Mucosa of gallbladder (tissue), 1 donor: ENCODE measurements around the gene ZBTB16. TPM values are rescaled to one million over a fixed set of nuclear protein-coding genes. Genes with fewer than 3 reads are reported as not detected.
"Not testable (repeated sequence)": the region's sequence is repeated elsewhere in the genome, so short reads cannot be mapped to it uniquely, and the experiment has no call there.

Source experiments
- DNase-seq: peaks from one replicate; pipeline ENCODE4 v3.0.0-alpha.2; 2020; ENCODE audit warnings: low spot score
- total RNA-seq: library from RNA; stranded (reverse); gene quantifications from one replicate; pipeline ENCODE4 v1.2.1, GENCODE V29; 2021
- donor health status: DM: no; HTN: no; CAD: no.

ZBTB16 gene
- total RNA-seq, 1 donor from 2014 or later = 85.4 TPM

DNA sequence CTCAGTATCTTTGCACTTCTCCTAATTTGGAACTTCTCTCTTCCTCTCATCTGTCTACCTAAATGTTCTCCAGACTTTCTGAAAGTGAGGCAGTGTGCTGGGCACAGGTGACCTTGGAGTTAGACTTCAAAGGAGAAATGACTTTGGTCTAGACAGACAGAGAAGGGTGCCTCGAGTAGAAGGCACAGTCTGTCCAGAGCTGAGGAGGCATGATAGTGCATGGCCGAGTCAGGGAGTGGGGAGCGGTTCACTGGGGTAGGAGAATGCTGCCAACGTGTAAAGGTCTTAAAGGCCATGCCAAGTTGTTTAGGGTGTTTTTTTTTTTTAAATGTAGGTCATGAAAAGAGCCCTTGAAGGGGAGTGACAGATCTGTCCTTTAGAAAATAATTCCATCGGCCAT lies 17.3 kb upstream of the ZBTB16 start:
- DNase-seq = no peak

DNA sequence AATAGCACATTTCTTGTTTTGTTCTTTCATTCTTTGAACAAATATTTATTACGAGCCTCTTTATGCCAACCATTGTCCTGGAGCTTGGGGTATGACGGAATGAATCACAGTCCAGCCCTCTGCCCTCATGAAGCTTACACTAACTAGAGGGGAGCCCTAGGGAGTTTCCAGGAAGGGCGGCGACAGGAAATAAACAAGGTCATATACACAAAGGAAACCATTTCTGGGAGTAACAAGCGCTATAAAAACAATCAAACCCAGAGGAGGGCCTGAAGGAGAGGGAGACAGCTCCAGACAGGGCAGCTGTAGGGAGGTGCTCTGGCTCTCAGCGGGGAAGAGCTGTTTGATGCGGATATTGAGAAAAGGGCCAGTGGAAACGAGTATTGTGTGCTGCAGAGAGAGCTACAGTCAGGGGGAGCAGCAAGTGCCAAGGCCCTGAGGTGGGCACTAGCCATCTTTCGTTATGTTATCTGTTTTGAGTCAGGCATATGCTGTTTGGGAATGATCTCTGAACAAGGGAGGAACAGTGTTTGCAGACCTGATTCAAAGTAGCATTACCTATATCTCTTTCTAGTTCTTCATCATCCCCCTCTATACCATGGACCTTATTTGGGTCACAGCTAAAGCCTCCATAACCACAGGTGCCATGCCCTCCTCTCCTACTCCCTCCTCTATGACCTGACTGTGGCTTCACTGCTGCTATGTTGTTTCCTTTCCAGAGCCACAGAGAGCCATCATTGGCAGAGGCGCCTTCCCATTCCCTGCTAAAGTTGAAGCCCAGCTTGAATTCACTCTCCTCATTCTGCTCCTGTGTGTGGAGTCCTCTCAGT lies 15.3 kb upstream of the ZBTB16 start:
- DNase-seq = no peak

DNA sequence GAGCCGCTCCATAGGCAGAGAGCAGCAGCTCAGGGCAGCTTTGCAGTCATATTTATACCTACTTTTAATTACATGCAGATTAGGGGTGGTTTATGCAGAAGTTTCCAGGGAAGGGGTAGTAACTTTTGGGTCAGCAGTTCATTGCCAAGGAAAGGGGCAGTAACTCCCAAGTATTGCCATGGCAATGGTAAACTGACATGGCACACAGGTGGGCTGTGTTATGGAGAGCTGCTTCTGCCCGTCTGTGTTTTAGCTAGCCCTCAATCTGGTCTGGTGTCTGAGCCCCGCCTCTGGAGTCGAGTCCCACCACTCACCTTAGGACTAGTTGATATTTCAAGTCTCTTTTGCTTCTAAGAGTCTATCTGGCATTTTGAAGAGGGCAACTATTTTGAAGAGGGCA lies 12.2 kb upstream of the ZBTB16 start:
- no peak for DNase-seq

DNA sequence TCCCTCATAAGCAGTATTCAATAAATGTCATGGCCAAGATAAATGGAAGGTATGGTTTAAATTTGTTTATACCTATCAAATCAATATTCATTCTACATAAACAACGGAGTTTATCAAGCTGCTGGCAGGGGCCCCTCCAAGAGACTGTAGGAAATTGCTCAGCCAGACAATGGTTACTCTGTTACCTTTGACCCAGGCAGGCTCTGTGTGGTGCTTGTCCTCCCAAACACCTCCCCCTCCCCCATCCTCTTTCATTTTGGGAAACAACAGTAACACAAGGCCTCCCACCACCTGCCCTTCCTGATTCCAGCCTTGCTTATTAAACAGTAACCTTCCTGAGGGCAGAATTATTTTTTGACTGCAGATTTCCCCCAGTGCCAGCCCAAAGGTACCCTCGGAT lies 10.5 kb upstream of the ZBTB16 start:
- no peak for DNase-seq

DNA sequence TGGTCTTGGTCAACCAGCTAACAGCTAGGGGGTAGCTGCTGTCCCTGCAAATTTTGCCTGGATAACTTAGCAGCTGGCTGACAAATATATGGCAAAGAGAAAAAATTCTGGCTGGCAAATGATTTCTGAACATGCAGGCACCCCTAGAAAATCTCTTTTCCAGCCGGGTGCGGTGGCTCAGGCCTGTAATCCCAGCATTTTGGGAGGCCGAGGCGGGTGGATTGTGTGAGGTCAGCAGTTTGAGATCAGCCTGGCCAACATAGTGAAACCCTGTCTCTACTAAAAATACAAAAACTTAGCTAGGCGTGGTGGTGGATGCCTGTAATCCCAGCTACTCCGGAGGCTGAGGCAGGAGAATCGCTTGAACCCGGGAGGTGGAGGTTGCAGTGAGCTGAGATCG lies 9.7 kb upstream of the ZBTB16 start:
- not testable (repeated sequence) for DNase-seq

DNA sequence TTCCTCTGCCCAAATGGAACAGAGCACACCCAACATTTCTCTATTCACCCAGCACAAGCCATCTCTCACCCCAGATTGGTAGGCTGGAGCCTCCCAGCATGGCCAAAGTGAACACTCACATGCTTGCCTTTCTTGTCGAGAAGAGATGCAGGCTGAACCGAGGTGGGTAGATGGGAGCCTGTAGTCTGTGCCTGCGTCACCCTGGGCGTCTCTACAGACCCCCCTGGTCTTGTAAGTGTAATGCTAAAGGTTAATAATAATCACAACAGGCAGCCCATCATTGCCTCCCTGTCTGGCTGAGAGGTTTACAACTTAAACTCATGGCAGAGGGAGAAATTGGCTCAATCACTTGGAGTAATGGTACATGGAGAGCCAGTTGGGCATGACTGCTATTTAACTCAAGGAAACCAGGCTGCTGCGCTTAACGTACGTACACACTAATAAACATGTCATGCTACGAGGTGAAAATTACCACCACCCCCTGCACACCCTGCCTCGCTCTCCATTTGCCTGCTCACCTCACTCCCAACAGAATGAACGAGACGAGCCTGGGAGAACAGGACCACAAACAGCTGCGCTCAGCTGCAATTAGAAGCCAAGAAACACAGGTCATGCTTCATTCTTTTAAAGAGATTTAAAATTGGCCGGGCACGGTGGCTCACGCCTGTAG lies 9.1 kb upstream of the ZBTB16 start:
- no peak for DNase-seq

DNA sequence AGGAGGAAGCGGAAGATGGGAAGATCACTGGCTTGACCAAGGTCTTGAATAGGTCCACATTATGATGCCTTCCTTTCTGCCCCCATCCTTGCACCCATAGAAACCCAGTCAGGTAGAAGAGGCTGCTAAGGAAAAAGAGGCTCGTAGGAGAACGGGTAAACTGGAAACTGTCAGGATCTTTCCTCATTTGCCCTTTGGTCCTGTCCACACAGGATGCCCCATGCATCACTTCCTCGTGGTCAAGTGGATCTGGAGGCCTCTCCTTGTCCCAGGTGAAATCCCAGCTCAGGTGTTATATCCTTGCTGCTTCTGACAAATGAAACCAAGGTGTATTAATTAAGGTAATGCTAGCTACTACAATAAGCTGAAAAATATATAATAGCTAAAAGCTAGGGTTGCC lies 8.0 kb upstream of the ZBTB16 start:
- no peak for DNase-seq

DNA sequence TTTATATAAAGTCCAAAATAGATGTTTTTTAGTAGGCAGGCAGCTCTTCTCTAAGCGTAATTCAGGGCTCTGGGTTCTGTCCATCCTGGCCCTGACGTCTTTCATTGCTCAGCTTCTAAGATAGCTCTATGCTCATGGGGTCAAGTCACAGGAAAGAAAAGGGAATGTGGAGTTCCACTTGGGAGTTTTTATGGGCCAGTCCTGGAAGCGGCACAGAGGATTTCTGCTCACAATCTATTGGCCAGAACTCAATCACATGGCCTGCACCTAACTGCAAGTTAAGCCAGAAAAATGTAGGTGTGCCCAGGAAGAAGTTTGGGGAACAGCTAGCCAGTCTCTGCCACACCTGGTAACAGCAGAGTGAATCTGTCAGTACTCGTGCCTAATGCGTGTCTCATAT lies 7.4 kb upstream of the ZBTB16 start:
- no peak for DNase-seq

DNA sequence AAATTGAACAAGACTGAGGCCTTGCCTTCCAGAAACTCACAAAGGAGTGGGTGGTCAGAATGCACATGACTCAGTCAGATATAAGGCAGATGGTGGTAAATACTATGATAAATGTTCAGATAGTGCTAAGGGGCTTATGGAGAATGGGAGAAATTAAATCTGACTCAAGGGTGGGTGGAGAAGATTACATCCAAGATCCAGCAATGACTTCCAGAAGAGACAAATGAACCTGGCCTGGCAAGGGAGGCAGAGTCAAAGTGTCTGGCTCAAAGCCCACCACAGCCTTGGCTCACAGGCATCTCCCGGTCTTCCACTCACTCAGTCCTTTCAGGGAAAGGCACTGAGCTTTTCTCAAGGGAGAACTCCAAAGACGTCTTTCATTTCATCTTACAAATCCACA lies 6.1 kb upstream of the ZBTB16 start:
- no peak for DNase-seq

DNA sequence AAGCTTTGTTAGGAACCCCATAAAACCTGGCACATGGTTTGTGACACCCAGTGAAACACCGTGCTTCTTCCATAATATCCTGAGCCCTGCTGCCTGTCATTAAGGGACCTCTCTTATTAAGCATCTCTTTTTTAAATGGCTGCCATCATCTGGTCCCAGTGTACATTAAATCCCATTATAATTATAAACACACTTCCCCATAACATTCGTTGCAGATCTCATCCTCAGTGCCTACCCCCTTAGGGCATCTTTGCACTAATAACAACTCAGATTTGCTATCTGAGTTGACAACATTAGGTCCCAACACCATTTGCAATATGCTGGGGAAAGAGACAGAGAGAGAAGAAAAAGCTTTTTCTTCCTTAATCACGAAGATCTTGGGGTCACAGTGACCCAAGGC lies 4.7 kb upstream of the ZBTB16 start:
- DNase-seq = no peak

DNA sequence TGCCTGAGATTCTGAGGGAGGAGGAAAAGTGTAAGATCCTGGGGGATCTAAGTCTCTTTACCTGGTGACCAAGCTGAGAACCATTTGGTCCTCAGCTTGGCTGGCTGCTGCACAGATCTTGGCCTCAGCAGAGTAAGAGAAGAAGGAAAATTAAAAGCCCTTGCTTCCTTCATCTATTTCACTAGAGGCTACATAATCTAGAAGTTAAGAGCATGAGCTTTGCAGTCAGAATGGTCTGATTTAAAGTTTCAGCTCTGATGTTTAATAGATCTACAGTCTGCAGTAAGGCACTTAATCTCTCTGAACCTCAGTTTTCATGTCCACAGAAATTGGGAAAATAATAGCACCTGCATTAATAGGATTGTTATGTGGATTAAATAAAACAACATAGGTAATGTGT lies 3.1 kb upstream of the ZBTB16 start:
- no peak for DNase-seq

DNA sequence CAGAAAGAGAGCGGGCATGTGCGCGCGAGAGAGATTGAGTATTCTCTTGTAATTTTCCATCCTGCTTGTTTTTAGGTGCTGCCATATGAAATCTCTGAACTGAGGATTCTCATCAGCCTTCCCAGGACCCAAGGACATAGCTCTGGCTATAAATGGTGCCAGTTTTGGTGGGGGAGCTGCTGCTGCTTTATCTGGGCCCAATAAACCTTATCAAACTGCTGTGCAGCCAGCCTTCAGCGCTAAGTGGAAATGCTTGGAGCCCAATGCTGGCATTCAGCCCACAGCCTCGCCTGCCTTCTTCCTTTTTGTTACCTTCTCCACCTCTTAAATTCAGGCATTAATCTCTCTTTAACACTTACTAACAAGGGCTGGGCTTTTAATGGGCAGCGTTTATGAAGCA lies 2.4 kb upstream of the ZBTB16 start:
- DNase-seq = no peak

DNA sequence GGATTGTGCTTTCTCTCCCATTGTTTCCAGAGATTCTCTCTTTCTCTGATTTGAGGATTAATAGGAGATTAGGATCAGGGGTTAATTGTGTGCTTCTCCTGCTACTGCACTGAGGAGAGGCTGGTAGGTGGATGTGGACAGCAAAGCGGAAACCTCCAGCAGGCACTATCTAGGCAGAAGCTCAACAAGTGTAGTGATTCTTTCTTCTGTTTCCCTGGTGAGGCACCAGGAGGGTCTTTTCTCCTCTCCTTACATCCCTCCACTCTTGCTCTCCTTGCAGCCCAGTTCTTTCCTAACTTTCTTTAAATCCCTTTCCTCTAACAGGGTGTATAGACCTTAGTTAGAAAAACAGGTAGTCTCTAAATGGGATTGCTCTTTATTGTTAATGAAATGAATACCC lies 1.9 kb upstream of the ZBTB16 start:
- DNase-seq = no peak

DNA sequence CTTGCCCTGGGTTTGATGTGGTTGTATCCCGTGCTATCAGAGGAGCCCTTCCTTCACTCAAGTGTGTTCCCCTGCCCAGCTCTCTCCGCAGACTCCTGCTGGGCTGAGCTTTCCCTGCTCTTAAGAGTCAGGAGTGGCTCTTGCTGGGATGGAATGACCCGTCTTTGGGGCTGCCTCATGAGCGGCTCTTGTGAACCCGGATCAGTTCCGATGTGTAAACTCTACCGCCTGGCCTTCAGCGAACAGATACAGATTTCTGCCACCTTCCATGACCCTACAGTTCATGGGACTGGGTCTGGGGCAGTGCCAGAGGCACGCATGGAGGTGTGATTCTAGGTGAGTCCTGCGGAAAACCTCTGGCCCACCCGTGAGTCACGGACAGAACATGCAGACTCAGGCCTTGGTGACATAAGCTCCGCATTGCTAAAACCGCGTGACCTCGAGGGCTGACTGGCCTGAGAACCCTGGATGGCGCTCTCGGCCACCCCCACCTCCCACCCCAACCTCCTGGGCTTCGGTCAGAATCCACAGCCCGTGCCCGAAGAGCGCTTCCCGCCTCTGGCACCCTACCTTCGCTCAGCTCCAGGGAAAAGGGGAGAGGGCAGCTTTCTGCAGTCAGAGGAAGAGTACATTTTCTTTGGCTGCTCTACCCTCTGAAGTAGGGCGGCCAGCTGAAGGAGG lies 1.3 kb upstream of the ZBTB16 start:
- no peak for DNase-seq

DNA sequence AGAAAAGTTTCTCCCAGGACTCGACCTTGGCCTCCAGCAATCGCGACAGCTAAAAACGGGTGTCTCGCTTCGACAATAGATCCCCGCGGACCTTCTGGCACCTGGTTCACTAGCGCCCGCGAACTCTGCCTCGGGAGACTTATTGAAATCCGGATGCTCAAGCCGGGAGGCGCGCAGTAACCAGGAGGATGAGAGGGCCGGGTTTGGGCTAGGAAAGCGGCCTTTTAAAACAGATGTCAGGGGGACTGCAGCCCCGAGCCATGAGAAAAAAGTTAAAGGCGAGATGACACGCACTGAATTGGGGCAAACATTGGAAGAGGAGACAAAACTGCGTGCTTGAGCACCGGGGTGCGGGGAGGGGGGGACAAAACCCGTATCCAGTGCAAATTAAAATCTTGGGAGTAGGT lies 637 bp upstream of the ZBTB16 start:
- no peak for DNase-seq

DNA sequence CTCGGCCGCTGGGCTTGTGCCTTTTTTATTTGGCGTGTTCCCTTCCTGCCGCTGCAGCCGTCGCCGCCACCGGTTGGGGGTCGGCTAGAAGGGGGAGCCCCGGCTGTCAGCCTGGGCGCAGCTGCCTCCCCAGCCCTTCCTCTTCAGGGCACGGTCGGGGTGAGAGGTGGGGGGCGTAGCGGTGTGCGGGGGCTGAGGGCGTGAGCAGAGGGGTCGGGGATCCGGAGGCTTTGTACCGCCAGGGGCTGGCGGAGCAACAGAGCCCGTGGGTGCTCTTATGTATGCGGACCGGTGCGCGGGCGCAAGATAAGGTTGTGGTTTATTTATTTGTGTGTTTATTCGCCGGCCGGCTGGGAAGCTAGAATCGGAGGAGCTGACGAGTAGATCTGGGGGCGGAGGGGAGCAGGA lies 477 bp downstream of the ZBTB16 start:
- DNase-seq = no peak

DNA sequence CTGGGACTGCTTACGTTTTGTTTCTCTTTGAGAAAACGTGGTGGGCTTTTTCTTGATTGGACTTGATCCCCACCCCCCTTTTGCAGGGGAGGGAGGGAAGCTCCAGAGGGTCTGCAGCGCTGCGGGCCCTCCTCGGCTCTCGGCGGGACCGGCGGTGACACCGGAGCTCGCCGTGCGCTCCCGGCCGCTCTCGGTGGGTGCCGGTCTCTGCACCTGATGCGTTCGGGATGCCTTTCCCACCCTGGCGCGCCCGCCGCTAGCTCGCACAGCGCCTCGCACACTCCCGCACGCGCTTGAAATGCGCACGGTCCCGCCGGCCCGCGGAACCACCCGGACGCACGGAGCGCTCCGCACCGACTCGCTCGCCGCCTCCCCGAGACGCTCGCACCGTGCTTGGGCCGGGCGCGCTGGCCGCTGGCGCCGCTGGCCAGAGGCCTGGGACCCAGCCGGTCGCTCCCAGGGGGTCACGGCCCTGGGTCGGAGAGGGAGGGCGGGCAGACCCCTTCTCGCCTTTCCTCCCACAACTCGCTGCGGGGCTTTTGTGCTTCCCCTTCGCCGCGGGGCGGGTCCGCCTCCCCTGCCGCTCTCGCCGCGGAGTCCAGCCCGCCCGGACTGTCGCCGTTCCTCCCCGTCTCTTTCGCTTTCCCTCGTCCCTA lies 1.0 kb downstream of the ZBTB16 start:
- no peak for DNase-seq

DNA sequence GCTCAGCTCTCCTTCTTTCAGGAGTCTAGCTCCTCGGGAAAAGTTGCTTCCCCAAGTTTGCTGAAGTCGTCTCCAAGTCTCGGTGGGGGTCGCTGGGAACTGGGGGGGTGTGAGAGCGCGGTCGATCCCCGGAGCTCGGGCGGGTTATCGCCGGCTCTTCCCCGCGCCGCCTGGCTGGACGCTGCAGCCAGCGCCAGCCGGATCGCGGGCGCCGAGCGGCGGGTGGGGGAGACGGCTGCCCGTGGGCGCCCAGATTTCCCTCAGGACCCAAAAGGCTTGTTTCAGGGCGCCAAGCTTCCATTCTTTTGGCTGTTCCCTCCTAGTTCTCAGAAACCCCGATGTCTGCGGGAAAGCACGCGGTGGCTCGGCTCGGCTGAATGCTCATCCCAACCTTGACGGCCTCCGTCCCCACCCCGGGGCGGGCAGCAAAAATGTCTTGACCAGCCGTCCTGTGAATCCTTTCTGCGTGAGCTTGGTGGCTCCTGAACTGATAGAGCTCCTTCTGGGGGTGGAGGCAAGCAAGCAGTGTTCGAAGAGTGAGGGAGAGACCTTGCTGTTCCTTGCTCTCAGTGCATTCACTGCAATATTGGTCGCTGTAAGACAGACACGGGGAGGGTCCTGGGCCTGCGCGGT lies 1.7 kb downstream of the ZBTB16 start:
- DNase-seq = no peak

DNA sequence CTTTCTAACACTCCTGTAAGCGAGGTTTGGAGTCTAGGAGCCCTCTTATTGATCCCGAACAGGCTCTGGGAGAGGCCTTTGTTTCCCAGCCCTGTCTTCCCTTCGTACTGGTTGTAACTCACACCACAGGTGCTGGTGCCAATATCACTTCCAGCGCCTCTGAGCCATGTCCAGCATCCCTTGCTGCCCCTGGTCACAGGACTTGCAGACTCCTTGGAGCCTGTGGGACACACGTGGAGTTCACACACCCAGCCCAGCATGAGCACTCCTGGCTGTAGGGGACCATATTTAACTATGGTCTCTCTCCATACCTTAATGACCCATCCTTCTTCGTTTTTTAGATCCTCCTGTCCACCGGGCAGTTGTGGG lies 2.2 kb downstream of the ZBTB16 start:
- no peak for DNase-seq

DNA sequence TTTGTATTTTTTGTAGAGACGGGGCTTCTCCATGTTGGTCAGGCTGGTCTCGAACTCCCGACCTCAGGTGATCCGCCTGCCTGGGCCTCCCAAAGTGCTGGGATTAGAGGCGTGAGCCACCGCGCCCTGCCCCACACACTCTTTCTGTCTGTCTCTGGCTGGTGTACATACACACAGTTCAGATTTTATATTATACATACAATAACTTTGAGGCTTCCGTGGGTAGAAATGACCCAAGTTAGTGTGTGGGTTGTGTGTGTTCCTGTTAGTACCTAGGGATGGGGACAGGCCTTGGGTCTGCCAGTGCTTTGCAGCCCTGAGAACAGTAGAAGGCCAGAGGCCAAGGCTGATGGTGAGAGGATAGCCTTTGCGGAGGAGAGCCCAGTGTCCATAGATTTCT lies 2.8 kb downstream of the ZBTB16 start:
- no peak for DNase-seq

DNA sequence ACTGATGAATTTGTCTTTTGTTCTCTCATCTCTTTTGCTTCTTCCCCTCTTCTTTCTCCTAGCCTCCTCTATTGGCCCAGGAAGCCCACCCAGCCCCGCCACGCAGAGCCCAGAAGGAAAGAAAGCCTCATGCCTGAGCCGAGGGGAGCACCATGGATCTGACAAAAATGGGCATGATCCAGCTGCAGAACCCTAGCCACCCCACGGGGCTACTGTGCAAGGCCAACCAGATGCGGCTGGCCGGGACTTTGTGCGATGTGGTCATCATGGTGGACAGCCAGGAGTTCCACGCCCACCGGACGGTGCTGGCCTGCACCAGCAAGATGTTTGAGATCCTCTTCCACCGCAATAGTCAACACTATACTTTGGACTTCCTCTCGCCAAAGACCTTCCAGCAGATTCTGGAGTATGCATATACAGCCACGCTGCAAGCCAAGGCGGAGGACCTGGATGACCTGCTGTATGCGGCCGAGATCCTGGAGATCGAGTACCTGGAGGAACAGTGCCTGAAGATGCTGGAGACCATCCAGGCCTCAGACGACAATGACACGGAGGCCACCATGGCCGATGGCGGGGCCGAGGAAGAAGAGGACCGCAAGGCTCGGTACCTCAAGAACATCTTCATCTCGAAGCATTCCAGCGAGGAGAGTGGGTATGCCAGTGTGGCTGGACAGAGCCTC lies 3.8 kb downstream of the ZBTB16 start:
- DNase-seq = no peak

DNA sequence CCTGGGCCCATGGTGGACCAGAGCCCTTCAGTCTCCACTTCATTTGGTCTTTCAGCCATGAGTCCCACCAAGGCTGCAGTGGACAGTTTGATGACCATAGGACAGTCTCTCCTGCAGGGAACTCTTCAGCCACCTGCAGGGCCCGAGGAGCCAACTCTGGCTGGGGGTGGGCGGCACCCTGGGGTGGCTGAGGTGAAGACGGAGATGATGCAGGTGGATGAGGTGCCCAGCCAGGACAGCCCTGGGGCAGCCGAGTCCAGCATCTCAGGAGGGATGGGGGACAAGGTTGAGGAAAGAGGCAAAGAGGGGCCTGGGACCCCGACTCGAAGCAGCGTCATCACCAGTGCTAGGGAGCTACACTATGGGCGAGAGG lies 4.3 kb downstream of the ZBTB16 start:
- no peak for DNase-seq
